C1 segment of cervical spinal cord (tissue), 14 donors: ENCODE measurements around the gene ITIH1.
"Not testable (repeated sequence)": the region's sequence is repeated elsewhere in the genome, so short reads cannot be mapped to it uniquely, and the experiment has no call there.

Experiments used
- DNase-seq, 14 donors: peaks; one replicate each; lab custom pipeline; 2025; lab: John Stamatoyannopoulos, UW

ITIH1 gene, protein sequence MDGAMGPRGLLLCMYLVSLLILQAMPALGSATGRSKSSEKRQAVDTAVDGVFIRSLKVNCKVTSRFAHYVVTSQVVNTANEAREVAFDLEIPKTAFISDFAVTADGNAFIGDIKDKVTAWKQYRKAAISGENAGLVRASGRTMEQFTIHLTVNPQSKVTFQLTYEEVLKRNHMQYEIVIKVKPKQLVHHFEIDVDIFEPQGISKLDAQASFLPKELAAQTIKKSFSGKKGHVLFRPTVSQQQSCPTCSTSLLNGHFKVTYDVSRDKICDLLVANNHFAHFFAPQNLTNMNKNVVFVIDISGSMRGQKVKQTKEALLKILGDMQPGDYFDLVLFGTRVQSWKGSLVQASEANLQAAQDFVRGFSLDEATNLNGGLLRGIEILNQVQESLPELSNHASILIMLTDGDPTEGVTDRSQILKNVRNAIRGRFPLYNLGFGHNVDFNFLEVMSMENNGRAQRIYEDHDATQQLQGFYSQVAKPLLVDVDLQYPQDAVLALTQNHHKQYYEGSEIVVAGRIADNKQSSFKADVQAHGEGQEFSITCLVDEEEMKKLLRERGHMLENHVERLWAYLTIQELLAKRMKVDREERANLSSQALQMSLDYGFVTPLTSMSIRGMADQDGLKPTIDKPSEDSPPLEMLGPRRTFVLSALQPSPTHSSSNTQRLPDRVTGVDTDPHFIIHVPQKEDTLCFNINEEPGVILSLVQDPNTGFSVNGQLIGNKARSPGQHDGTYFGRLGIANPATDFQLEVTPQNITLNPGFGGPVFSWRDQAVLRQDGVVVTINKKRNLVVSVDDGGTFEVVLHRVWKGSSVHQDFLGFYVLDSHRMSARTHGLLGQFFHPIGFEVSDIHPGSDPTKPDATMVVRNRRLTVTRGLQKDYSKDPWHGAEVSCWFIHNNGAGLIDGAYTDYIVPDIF

DNA sequence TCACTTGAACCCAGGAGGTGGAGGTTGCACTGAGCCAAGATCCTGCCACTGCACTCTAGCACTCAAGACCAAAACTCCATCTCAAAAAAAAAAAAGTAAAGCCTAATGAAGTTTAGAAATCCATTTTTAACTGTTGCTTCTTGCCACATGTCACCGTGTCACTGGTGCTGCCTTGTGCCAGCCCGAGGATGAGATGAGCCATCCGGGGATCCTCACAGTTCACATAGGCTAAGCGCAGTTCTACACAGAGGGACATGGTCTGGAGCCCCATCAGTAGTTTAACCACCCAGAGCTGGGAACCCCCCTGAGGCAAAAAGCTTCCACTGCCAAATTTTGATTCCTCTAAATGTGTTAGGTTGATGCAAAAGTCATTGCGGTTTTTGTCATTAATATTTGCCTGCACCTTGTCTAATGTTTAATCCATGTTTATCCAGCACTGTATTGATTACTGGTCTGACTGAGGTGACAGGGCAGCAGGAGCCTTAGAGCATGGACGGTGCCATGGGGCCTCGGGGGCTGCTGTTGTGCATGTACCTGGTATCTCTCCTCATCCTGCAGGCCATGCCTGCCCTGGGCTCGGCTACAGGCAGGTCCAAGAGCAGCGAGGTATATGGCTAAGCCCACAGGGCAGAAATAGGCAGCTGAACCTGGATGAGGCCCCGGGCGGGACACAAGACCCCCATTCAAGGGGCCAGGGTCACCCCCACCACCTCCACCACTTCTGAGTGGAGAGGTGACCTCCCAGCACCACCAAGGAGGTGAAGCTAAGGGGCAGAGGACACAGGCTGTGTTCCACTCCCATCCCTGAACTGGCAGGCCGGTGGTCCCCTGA, at the start of gene ITIH1:
ITIH1 (plus strand) TSS at position 473 of the 832 bp plus-strand sequence; CDS start at position 490, 17 bp downstream.
- no peak for DNase-seq

DNA sequence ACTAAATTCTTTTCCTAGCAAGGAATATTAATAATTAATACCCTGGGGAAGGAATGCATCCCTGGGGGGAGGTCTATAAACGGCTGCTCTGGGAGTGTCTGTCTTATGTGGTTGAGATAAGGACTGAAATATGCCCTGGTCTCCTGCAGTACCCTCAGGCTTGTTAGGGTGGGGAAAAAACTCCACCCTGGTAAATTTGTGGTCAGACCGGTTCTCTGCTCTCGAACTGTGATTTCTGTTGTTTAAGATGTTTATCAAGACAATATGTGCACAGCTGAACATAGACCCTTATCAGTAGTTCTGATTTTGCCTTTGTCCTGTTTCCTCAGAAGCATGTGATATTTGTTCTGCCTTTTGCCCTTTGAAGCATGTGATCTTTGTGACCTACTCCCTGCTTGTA, 48.6 kb upstream of the ITIH1 start:
- DNase-seq = not testable (repeated sequence)

DNA sequence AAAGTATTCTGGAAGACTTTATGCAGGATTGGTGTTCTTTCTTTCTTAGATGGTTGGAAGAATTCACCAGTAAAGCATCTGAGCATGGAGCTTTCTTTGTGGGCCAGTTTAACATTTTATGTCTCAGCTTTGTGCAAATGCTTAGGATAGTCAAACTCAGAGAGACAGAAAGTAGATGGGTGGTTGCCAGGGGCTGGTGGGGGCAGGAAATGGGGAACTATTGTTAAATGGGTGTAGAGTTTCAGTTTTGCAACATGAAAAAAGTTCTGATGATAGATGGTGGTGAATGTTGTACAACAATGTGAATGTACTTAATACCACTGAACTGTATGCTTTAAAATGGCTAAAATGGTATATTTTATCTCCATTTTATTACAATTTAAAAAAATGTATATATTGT, 46.7 kb upstream of the ITIH1 start:
- no peak for DNase-seq

DNA sequence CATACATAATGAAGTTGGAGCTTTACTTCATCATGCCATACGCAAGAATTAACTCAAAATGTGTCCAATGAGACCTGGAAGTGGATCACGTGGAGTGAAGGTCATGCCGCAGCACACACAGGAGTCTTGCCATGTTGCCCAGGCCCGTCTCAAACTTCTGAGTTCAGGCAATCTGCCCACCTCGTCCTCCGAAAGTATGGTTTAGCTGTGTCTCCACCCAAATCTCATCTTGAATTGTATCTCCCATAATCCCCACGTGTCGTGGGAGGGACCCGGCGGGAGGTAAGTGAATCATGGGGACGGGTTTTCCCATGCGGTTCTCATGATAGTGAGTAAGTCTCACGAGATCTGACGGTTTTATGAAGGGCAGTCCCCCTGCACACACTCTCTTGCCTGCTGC, 45.8 kb upstream of the ITIH1 start:
- no peak for DNase-seq

DNA sequence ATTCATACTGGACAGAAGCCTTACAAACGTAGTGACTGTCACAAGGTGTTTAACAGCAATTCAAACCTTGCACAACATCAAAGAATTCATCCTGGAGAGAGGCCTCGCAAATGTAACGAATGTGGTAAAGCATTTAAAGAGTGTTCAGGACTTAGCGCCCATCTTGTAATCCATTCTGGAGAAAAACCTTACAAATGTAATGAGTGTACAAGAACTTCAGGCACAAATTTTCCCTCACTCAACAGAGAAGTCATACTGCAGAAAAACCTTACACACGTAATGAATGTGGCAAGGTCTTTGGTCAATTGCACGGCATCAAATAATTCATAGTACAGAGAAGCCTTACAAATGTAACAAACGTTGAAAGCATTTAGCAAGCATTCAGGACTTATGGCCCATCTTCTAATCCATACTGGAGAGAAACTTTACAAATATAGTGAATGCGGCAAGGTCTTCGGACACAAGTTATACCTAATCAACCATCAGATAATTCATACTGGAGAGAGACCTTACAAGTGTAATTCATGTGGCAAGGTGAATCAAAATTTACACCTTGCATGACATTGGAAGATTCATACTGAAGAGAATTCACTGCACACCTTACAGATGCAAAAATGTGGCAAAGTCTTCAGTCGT, 44.0 kb upstream of the ITIH1 start:
- DNase-seq = no peak

DNA sequence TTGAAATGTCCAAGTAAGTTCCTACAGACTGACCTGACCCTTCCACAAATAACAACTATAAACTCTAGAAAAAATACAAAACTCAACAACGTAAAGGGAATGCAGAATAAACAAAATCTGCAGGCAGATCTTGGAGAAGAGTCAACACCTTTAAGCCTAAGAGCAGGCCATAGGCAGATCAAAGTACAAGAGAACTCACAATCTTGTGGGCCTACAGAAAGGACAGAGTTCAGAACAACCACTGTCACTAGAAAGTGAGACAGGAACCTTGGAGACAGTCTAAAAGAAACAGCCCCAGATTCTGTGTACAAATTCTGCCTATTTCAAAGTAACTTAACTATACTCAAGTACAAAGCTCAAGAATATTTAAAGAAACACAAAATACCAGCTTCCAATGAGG, 37.7 kb upstream of the ITIH1 start:
- DNase-seq = no peak

DNA sequence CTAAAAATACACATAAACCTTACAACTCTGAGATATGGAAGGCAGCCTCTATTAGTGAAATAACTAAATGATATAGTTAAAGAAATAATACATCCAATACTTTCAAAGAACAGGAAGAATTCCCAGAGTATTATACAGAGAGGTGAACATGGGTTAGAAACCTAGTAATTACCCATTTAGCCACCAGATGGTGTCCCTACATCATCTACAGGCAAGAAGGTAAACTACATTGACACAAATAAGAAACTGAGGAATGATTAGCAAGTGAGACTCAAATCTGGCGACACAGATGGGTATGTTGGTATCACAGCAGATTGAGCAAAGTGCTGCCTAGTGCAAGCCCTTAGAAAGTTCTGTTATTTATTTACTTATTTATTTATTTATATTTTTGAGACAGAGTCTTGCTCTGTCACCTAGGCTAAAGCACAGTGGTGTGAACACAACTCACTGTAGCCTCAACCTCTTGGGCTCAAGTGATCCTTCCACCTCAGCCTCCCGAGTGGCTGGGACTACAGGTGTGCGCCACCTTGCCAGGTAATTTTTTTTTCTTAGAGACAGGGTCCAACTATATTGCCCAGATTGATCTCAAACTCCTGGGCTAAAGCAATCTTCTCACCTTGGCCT, 34.9 kb upstream of the ITIH1 start:
- DNase-seq = no peak

DNA sequence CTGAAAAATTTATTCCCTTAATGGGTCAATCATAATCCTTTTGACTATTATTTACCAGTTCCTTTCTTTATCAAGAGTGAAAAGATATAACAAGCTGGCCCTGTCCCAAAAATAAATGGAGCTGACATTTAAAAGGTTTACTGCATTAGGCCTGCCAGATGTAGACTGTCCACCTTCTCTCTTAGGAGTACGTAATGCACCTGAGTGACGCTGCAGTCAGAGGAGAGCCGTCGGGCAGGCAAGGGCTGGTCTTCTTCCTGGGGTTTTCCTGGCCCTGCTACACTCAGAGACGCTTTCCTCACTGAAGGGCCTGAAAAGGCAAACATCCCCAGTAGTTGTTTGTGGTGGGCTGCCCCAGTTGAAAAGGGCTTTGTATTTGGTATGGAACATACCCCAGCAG, 34.2 kb upstream of the ITIH1 start:
- no peak for DNase-seq

DNA sequence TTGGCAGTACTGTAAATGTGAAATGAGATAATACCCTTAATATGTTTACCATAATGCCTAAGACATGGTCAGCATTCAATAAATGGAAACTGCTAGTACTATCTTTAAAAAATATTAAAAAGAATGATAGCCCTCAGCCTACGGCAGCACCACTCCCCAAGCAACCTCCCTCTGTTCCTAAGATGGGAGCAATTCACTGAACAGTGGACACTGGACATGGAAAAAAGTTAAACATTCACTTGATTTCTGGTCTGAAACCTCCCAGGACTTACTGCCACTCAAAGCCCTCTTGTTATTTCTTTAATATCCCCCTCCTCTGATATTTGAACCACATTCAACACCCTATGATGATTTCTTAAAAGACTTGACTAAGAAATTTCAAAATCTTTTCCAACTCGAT, 33.7 kb upstream of the ITIH1 start:
- DNase-seq = no peak

DNA sequence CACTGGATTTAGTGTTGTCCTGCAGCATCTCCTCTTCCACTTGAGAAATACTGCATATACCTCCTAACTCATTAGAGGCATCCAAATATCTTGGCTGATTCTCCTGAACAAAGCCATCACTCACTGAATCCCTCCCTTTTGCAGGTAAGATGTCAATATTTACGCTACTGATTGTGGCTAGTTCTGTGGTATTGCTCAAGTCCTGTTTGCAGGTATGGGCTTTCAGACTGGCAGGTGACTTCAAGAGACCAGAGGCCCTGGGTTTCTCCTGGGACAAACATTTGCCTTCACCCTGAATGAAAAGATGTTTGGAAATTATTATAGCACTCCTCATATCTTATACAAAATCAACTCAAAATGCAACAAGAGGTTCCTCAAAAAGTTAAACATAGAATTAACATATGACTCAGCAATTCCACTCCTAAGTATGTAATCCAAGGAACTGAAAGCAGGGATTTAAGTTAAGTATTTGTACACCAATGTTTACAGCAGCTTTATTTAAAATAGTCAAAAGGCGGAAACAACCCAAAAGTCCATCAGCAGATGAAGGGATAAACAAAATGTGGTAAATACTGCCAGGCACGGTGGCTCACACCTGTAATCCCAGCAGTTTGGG, 25.2 kb upstream of the ITIH1 start:
- DNase-seq = no peak

DNA sequence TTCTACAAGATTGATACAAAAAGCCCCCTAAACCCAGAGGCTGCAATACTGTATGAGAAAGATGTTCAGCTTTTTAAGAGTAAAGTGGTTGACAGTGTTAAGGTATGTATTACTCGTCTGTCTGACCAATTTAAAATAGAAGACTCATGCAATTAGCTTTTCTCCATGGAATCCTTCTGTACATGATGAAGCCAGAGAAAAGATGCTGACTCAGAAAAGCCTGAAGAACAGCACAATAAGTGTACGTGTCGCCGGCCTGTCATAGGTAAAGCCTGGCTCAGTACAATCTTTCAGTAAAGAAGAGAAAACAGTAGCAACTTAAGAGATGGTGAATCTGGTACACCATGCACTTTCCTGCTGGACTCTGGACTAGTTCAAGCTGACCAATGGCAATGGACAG, 23.0 kb upstream of the ITIH1 start:
- DNase-seq = no peak

DNA sequence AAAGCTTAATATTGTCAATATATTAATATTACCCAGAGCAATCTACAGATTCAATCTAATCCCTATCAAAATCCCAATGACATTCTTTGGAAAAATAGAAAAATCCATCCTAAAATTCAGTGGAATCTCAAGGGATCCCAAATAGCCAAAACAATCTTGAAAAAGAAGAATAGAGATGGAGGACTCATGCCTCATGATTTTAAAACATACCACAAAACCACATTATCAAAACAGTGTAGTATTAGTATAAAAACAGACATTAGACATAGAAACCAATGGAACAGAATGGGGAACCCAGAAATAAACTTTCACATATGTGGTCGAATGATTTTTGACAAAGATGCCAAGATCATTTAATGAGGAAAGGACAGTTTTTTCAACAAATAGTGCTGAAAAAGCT, 21.3 kb upstream of the ITIH1 start:
- no peak for DNase-seq

DNA sequence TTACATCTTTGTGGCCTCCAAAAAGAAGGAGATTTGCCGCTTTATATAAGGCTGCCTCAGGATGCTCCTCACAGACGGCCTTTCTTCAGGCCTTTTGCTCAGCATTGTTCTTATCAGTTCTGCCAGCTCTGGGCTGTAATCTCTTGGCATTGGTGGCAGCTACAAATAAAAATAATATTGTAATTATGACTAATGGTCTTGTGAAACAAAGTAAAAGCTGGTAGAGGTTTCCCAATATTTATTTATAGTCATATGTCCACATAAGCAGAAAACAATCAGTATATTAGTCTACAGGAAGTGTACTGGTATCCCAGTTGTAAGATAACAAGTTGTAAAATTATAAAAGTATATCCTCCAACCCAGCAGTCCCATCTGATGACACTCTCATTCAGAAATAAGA, 13.9 kb upstream of the ITIH1 start:
- no peak for DNase-seq

DNA sequence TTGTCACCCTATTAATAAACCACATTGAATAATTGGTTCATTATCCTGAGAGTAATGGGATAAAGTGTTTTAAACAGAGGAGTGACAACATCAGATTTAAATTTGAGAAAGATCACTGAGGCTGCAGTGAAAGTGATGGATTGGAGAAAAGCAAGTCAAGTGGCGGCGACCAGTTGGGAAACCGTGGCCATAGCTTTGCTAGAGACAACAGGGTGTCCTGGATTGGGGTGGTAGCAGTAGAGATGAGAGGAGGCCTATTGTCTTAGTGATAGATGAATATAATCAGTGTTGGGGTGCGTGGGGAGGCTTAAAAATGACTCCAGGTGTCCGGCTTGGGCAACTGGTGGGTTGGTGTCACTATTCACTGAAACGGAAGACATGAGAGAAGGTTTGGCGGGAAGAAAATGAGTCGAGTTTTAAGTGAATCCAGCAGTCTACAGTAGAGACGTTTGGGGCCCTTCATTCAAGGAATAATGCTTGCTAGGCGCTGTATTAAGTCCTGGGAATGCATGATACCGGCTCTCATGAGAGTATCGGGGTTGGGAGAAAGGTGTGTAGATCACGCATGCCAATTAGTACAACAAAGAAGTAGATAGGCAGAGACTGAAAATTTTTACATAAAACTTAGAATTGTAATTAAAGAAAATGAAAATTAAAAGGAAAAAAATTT, 7.5 kb upstream of the ITIH1 start:
- no peak for DNase-seq

DNA sequence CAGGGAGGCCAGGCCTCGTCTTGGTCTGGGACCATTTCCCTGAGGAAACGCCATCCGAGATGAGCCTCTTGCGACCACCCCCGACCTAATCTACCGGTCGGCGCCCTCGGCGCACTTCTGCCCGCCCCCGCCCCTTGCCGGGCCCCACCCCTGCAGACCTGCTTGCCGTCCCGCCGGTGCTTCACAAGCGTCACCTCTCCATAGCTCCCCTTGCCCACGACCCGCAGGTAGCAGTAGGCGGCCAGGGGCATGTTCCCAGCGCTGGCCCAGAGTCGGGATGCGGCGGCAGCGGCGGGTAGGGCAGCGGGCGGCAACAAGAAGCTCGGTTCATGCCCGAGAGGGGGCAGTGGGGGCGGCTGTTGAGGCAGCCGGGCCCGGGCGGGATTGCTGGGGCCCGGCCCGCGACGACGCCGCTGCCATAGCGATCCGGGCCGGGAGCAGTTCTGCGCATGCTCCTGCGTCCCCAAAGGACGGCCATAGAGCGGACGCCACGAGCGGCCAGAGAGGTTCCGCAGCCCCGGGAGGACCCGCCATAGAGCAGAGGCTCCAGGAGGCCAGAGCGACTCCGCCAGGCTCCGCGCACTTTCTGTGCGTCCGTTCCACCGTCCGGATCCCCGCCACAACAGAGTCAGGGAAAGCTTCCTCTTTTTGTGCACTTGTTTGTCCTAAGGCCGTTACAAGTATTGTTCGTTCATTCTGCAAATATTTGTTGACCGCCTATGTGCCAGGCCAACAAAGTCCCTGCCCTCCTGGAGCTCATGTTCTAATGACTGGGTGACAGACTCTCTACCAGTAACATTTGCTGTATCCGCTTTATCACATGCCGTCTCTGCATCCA, 6.7 kb upstream of the ITIH1 start, which contains the start of gene NEK4:
NEK4 (minus strand) TSS at position 445 of the 838 bp plus-strand sequence; CDS start at position 251, 194 bp downstream.
- DNase-seq = peak; percentile 35 to 92 (median 86)

DNA sequence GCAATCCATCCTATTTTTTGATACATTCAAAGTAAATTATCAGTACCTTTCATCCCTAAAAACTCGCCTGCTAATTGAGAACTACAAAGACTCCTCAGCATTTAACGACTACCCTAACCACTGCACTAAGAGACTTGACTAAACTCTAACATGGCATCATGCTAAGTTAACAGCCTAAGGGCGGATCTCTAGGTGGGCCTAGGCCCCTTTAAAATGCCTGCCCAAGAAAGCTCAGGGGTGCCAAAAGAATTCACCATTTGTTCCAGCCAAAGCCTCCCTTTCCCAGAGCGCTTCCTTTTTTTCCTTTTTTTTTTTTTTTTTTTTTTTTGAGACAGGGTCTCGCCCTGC, 6.1 kb upstream of the ITIH1 start:
- DNase-seq = no peak

DNA sequence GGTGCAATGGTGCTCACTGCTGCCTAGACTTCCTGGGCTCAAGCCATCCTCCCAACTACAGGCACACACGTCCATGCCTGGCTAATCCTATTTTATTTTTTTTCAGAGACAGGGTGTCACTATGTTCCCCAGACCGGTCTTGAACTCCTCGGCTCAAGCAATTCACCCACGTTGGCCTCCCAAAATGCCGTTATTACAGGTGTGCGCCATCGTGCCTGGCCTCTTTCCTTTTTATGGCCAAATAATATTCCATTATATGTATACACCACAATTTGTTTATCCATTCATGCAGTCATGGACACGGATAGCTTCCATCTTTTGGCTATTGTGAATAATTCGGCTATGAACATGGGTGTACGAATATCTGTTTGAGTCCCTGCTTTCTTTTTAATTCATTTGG, 5.7 kb upstream of the ITIH1 start:
- DNase-seq = no peak

DNA sequence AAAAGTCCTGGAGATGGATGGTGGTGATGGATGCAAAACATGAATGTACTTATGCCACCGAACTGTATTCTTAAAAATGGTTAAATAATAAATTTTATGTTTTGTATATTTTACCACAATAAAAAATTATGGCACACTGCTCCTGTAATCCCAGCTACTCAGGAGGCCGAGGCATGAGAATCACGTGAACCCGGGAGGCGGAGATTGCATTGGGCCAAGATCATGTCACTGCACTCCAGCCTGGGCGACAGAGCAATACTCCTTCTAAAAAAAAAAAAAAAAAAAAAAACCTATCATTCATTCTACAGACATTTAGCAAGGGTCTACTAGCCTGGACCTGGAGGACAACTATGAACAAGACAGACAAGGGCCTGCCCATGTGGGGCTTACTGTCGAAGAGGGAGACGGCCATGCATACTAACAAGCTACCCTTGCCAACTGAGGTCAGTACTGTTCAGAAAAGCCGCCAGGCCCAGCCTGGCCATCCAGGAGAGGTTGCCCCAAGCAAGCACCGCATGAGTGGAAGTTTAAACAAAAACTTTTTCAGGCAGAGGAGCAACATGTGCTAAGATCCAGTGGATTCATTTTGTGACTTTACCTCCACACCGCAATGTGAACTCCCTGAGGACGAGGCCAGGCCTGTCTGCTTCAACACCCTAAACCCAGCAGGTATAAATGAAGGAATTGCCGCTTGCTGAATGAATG, 3.9 kb upstream of the ITIH1 start:
- no peak for DNase-seq
